ENCODE results near the gene SPDYE8. TPM values are rescaled to one million over a fixed set of nuclear protein-coding genes. Genes with fewer than 3 reads are reported as not detected.
"Not testable (repeated sequence)": the region's sequence is repeated elsewhere in the genome, so short reads cannot be mapped to it uniquely, and the experiment has no call there.

Gene SPDYE8
- total RNA-seq, 1 donor from 2014 or later, result not detected

DNA sequence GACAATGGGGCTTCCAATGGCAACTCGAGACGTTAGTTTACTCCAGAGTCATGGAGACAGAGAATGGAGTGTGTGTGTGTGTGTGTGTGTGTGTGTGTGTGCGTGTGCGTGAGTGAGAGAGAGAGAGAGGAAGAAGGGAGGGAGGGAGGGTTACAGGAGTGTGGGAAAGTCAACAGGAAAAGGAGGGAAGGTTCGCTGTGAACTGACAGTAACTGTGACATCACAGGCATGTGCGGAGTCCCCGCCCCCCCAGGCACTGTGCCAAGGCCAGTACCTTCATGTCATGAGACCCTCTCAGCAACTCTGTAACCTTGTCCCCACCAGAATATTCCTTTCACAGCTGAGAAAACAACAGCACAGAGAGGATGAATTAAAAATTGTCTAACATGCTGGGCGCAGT is 32.1 kb downstream of the SPDYE8 start:
- not testable (repeated sequence) for FAIRE-seq; H3K4me1 ChIP-seq (ENCODE audit: insufficient read depth, low read length); H3K27me3 Mint-ChIP-seq (ENCODE audit: low read depth, unreplicated experiment); H3K27me3 ChIP-seq (ENCODE audit: insufficient read depth, low read length); H3K27ac Mint-ChIP-seq (ENCODE audit: unreplicated experiment); H2AFZ ChIP-seq (ENCODE audit: low read depth, low read length); H3K9me3 Mint-ChIP-seq (ENCODE audit: unreplicated experiment); H3K4me3 Mint-ChIP-seq (ENCODE audit: unreplicated experiment); H3K4me3 ChIP-seq (ENCODE audit: insufficient read depth, low read depth, low read length); H3K36me3 ChIP-seq (ENCODE audit: insufficient read depth, low read length); H3K79me2 ChIP-seq (ENCODE audit: insufficient read depth, low read length); H4K20me1 ChIP-seq (ENCODE audit: insufficient read depth, low read length); H3K4me2 ChIP-seq (ENCODE audit: low read length); H3K9ac ChIP-seq (ENCODE audit: low read length); H3K4me1 Mint-ChIP-seq (ENCODE audit: low read depth, unreplicated experiment); DNase-seq (ENCODE audit: low read depth); H3K9me3 ChIP-seq (ENCODE audit: insufficient read depth, low read depth, low read length); H3K36me3 Mint-ChIP-seq (ENCODE audit: low read depth, unreplicated experiment); H3K27ac ChIP-seq (ENCODE audit: low read depth, low read length)

GRCh38 chr7:72995484-72995883 is 34.1 kb downstream of the SPDYE8 start:
- H3K36me3 Mint-ChIP-seq (ENCODE audit: low read depth, unreplicated experiment); H3K27me3 Mint-ChIP-seq (ENCODE audit: low read depth, unreplicated experiment): not testable (repeated sequence)

GRCh38 chr7:72990146-72990913 is 39.2 kb downstream of the SPDYE8 start:
- not testable (repeated sequence) for H3K4me3 ChIP-seq (ENCODE audit: insufficient read depth, low read depth, low read length); H4K20me1 ChIP-seq (ENCODE audit: insufficient read depth, low read length); H3K9me3 ChIP-seq (ENCODE audit: insufficient read depth, low read depth, low read length); H3K27me3 Mint-ChIP-seq (ENCODE audit: low read depth, unreplicated experiment); H3K4me1 ChIP-seq (ENCODE audit: insufficient read depth, low read length); H2AFZ ChIP-seq (ENCODE audit: low read depth, low read length); DNase-seq (ENCODE audit: low read depth); H3K4me3 Mint-ChIP-seq (ENCODE audit: unreplicated experiment); H3K9me3 Mint-ChIP-seq (ENCODE audit: unreplicated experiment); H3K4me1 Mint-ChIP-seq (ENCODE audit: low read depth, unreplicated experiment); H3K36me3 Mint-ChIP-seq (ENCODE audit: low read depth, unreplicated experiment); H3K79me2 ChIP-seq (ENCODE audit: insufficient read depth, low read length); H3K27ac Mint-ChIP-seq (ENCODE audit: unreplicated experiment); FAIRE-seq; H3K9ac ChIP-seq (ENCODE audit: low read length); H3K27ac ChIP-seq (ENCODE audit: low read depth, low read length); H3K27me3 ChIP-seq (ENCODE audit: insufficient read depth, low read length); H3K36me3 ChIP-seq (ENCODE audit: insufficient read depth, low read length); H3K4me2 ChIP-seq (ENCODE audit: low read length)

More at GRCh38 chr7:72995484-72995883, 34.1 kb downstream of the SPDYE8 start:
- not testable (repeated sequence) for H3K4me3 ChIP-seq (ENCODE audit: insufficient read depth, low read depth, low read length); H3K9me3 Mint-ChIP-seq (ENCODE audit: unreplicated experiment); H3K9ac ChIP-seq (ENCODE audit: low read length); DNase-seq (ENCODE audit: low read depth); H3K4me1 ChIP-seq (ENCODE audit: insufficient read depth, low read length); H3K79me2 ChIP-seq (ENCODE audit: insufficient read depth, low read length); H3K9me3 ChIP-seq (ENCODE audit: insufficient read depth, low read depth, low read length); H3K27ac Mint-ChIP-seq (ENCODE audit: unreplicated experiment); H3K36me3 ChIP-seq (ENCODE audit: insufficient read depth, low read length); H3K4me3 Mint-ChIP-seq (ENCODE audit: unreplicated experiment); H4K20me1 ChIP-seq (ENCODE audit: insufficient read depth, low read length); H3K4me2 ChIP-seq (ENCODE audit: low read length); H3K4me1 Mint-ChIP-seq (ENCODE audit: low read depth, unreplicated experiment); H2AFZ ChIP-seq (ENCODE audit: low read depth, low read length); FAIRE-seq; H3K27me3 ChIP-seq (ENCODE audit: insufficient read depth, low read length); H3K27ac ChIP-seq (ENCODE audit: low read depth, low read length)

DNA sequence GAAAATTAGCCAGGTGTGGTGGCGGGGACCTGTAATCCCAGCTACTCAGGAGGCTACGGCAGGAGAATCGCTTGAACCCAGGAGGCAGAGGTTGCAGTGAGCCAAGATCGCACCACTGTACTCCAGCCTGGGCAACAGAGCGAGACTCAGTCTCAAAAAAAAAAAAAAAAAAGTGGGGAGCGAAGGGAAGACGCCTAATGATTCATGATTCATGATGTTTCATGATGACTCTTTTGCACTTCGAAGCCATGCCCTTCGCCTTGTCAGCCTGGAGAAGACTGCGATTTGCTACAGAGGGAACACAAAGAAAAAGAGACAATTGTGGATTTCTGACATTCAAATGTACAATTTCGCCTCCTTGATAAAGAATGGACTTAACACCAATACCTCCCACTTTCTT is 47.5 kb downstream of the SPDYE8 start:
- FAIRE-seq; H3K27ac Mint-ChIP-seq (ENCODE audit: unreplicated experiment); H3K9me3 Mint-ChIP-seq (ENCODE audit: unreplicated experiment); H3K36me3 ChIP-seq (ENCODE audit: insufficient read depth, low read length); H3K27me3 Mint-ChIP-seq (ENCODE audit: low read depth, unreplicated experiment); H3K4me1 Mint-ChIP-seq (ENCODE audit: low read depth, unreplicated experiment); H3K9ac ChIP-seq (ENCODE audit: low read length); H3K4me3 ChIP-seq (ENCODE audit: insufficient read depth, low read depth, low read length); DNase-seq (ENCODE audit: low read depth); H3K27ac ChIP-seq (ENCODE audit: low read depth, low read length); H3K36me3 Mint-ChIP-seq (ENCODE audit: low read depth, unreplicated experiment); H3K4me3 Mint-ChIP-seq (ENCODE audit: unreplicated experiment); H3K9me3 ChIP-seq (ENCODE audit: insufficient read depth, low read depth, low read length); H4K20me1 ChIP-seq (ENCODE audit: insufficient read depth, low read length); H3K27me3 ChIP-seq (ENCODE audit: insufficient read depth, low read length); H2AFZ ChIP-seq (ENCODE audit: low read depth, low read length); H3K4me2 ChIP-seq (ENCODE audit: low read length); H3K79me2 ChIP-seq (ENCODE audit: insufficient read depth, low read length); H3K4me1 ChIP-seq (ENCODE audit: insufficient read depth, low read length): not testable (repeated sequence)

GRCh38 chr7:72980382-72980781 is 49.2 kb downstream of the SPDYE8 start:
- not testable (repeated sequence) for H3K27me3 Mint-ChIP-seq (ENCODE audit: low read depth, unreplicated experiment); H3K79me2 ChIP-seq (ENCODE audit: insufficient read depth, low read length); FAIRE-seq; H4K20me1 ChIP-seq (ENCODE audit: insufficient read depth, low read length); H3K4me2 ChIP-seq (ENCODE audit: low read length); H3K9me3 Mint-ChIP-seq (ENCODE audit: unreplicated experiment); H3K27ac ChIP-seq (ENCODE audit: low read depth, low read length); H3K4me3 ChIP-seq (ENCODE audit: insufficient read depth, low read depth, low read length); H2AFZ ChIP-seq (ENCODE audit: low read depth, low read length); H3K4me1 Mint-ChIP-seq (ENCODE audit: low read depth, unreplicated experiment); H3K9ac ChIP-seq (ENCODE audit: low read length); H3K36me3 ChIP-seq (ENCODE audit: insufficient read depth, low read length); DNase-seq (ENCODE audit: low read depth); H3K4me1 ChIP-seq (ENCODE audit: insufficient read depth, low read length); H3K4me3 Mint-ChIP-seq (ENCODE audit: unreplicated experiment); H3K36me3 Mint-ChIP-seq (ENCODE audit: low read depth, unreplicated experiment); H3K27ac Mint-ChIP-seq (ENCODE audit: unreplicated experiment); H3K9me3 ChIP-seq (ENCODE audit: insufficient read depth, low read depth, low read length); H3K27me3 ChIP-seq (ENCODE audit: insufficient read depth, low read length)

- H3K27ac Mint-ChIP-seq (ENCODE audit: unreplicated experiment); H3K4me1 Mint-ChIP-seq (ENCODE audit: low read depth, unreplicated experiment); H3K9me3 Mint-ChIP-seq (ENCODE audit: unreplicated experiment); H4K20me1 ChIP-seq (ENCODE audit: insufficient read depth, low read length); H3K79me2 ChIP-seq (ENCODE audit: insufficient read depth, low read length); H3K36me3 Mint-ChIP-seq (ENCODE audit: low read depth, unreplicated experiment); H3K4me1 ChIP-seq (ENCODE audit: insufficient read depth, low read length); H3K27me3 Mint-ChIP-seq (ENCODE audit: low read depth, unreplicated experiment); H3K4me3 Mint-ChIP-seq (ENCODE audit: unreplicated experiment); DNase-seq (ENCODE audit: low read depth); FAIRE-seq; H3K4me2 ChIP-seq (ENCODE audit: low read length); H3K9ac ChIP-seq (ENCODE audit: low read length); H3K4me3 ChIP-seq (ENCODE audit: insufficient read depth, low read depth, low read length); H3K9me3 ChIP-seq (ENCODE audit: insufficient read depth, low read depth, low read length); H2AFZ ChIP-seq (ENCODE audit: low read depth, low read length); H3K27me3 ChIP-seq (ENCODE audit: insufficient read depth, low read length); H3K27ac ChIP-seq (ENCODE audit: low read depth, low read length); H3K36me3 ChIP-seq (ENCODE audit: insufficient read depth, low read length): not testable (repeated sequence)
Observed at GRCh38 chr7:72976434-72976833, 53.1 kb downstream of the SPDYE8 start.
